ENCODE measurements around the gene C6orf89. TPM values are rescaled to one million over a fixed set of nuclear protein-coding genes. Genes with fewer than 3 reads are reported as not detected.
A peak's percentile ranks its signal among the peaks of the same experiment; 100 is the strongest.

The C6orf89 gene
- total and polyA plus RNA-seq, 2 of the 13 experiments (the other 11 are each of a cell fraction or from before 2014, with no cell fraction given): 22.1 to 32.2 TPM

DNA sequence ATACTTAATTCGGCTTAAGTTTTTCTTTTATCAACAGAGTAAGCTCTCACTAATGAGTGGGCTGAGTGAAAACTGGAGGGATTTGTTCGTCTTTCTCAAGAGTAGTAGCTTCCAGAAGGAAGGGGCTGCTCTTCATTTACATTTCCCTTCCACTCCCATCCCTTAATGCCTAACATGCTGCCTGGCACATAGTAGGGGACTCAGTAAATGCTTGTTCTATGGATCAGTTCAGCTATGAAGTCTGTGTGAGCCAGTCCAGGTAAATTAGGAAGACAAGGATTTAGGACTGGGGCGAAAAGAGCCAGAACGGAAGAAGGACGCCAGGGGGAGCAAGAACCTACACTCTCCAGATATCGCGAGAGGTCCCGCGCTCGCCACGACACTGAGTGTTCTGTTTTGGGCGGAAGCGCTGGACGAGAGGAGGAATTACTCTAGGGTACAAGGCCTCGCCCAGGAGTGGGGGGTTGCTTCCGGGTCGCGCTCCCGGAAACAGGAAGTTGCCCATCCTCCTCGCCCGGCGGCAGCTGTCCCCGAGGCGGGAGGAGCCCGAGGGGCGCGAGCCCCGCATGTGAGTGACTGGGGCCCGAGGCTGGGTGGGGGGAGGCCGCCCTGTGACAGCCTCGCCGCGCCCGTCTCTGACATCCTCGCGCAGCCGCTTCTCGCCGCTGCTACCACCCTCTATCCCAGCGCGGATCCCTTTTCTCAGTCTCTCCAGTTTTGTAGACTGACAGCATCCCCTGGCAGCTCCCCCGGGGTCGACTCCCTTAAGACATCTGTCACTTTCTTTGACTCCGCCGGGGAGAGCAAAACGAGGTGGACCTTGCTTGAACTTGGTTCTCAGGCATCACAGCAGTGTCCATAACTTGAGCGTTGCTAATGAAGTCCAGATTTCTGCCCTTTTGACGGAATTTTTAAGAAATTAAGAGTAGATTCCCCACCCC, at the start of gene C6orf89 (continued):
- TF ChIP-seq, protein P1, sequence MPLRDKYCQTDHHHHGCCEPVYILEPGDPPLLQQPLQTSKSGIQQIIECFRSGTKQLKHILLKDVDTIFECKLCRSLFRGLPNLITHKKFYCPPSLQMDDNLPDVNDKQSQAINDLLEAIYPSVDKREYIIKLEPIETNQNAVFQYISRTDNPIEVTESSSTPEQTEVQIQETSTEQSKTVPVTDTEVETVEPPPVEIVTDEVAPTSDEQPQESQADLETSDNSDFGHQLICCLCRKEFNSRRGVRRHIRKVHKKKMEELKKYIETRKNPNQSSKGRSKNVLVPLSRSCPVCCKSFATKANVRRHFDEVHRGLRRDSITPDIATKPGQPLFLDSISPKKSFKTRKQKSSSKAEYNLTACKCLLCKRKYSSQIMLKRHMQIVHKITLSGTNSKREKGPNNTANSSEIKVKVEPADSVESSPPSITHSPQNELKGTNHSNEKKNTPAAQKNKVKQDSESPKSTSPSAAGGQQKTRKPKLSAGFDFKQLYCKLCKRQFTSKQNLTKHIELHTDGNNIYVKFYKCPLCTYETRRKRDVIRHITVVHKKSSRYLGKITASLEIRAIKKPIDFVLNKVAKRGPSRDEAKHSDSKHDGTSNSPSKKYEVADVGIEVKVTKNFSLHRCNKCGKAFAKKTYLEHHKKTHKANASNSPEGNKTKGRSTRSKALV (CRISPR knock-in tag; IDR thresholded peaks at IDR 0.05): no peak; the same call in 1 of the 2 replicates
- no peak; the same call in 1 of the 2 replicates for TF ChIP-seq STAT5B (CRISPR knock-in tag; IDR thresholded peaks at IDR 0.05)
- TF ChIP-seq, protein P2, sequence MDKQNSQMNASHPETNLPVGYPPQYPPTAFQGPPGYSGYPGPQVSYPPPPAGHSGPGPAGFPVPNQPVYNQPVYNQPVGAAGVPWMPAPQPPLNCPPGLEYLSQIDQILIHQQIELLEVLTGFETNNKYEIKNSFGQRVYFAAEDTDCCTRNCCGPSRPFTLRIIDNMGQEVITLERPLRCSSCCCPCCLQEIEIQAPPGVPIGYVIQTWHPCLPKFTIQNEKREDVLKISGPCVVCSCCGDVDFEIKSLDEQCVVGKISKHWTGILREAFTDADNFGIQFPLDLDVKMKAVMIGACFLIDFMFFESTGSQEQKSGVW (CRISPR knock-in tag; IDR thresholded peaks at IDR 0.05; ENCODE audit: borderline replicate concordance): no peak; the same call in 1 of the 2 replicates
- TF ChIP-seq, protein P3, sequence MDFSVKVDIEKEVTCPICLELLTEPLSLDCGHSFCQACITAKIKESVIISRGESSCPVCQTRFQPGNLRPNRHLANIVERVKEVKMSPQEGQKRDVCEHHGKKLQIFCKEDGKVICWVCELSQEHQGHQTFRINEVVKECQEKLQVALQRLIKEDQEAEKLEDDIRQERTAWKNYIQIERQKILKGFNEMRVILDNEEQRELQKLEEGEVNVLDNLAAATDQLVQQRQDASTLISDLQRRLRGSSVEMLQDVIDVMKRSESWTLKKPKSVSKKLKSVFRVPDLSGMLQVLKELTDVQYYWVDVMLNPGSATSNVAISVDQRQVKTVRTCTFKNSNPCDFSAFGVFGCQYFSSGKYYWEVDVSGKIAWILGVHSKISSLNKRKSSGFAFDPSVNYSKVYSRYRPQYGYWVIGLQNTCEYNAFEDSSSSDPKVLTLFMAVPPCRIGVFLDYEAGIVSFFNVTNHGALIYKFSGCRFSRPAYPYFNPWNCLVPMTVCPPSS (IDR thresholded peaks at IDR 0.05): no peak
- TF ChIP-seq, protein P4, sequence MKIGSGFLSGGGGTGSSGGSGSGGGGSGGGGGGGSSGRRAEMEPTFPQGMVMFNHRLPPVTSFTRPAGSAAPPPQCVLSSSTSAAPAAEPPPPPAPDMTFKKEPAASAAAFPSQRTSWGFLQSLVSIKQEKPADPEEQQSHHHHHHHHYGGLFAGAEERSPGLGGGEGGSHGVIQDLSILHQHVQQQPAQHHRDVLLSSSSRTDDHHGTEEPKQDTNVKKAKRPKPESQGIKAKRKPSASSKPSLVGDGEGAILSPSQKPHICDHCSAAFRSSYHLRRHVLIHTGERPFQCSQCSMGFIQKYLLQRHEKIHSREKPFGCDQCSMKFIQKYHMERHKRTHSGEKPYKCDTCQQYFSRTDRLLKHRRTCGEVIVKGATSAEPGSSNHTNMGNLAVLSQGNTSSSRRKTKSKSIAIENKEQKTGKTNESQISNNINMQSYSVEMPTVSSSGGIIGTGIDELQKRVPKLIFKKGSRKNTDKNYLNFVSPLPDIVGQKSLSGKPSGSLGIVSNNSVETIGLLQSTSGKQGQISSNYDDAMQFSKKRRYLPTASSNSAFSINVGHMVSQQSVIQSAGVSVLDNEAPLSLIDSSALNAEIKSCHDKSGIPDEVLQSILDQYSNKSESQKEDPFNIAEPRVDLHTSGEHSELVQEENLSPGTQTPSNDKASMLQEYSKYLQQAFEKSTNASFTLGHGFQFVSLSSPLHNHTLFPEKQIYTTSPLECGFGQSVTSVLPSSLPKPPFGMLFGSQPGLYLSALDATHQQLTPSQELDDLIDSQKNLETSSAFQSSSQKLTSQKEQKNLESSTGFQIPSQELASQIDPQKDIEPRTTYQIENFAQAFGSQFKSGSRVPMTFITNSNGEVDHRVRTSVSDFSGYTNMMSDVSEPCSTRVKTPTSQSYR (CRISPR knock-in tag; IDR thresholded peaks at IDR 0.05; ENCODE audit: borderline replicate concordance): peak; percentile 90; the same call in 1 of the 2 replicates
- TF ChIP-seq, protein P5, sequence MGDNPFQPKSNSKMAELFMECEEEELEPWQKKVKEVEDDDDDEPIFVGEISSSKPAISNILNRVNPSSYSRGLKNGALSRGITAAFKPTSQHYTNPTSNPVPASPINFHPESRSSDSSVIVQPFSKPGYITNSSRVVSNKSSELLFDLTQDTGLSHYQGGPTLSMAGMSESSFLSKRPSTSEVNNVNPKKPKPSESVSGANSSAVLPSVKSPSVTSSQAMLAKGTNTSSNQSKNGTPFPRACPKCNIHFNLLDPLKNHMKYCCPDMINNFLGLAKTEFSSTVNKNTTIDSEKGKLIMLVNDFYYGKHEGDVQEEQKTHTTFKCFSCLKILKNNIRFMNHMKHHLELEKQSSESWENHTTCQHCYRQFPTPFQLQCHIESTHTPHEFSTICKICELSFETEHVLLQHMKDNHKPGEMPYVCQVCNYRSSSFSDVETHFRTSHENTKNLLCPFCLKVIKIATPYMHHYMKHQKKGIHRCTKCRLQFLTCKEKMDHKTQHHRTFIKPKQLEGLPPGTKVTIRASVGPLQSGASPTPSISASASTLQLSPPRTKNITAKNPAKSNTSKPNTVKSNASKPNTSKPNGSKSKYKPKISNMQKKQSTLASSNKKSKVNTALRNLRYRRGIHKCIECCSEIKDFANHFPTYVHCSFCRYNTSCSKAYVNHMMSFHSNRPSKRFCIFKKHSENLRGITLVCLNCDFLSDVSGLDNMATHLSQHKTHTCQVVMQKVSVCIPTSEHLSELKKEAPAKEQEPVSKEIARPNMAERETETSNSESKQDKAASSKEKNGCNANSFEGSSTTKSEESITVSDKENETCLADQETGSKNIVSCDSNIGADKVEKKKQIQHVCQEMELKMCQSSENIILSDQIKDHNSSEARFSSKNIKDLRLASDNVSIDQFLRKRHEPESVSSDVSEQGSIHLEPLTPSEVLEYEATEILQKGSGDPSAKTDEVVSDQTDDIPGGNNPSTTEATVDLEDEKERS (CRISPR knock-in tag; IDR thresholded peaks at IDR 0.05): peak; percentile 99
- no peak for TF ChIP-seq ZFYVE20 (CRISPR knock-in tag; IDR thresholded peaks at IDR 0.05; ENCODE audit: borderline replicate concordance, low read depth)
- TF ChIP-seq, protein P6, sequence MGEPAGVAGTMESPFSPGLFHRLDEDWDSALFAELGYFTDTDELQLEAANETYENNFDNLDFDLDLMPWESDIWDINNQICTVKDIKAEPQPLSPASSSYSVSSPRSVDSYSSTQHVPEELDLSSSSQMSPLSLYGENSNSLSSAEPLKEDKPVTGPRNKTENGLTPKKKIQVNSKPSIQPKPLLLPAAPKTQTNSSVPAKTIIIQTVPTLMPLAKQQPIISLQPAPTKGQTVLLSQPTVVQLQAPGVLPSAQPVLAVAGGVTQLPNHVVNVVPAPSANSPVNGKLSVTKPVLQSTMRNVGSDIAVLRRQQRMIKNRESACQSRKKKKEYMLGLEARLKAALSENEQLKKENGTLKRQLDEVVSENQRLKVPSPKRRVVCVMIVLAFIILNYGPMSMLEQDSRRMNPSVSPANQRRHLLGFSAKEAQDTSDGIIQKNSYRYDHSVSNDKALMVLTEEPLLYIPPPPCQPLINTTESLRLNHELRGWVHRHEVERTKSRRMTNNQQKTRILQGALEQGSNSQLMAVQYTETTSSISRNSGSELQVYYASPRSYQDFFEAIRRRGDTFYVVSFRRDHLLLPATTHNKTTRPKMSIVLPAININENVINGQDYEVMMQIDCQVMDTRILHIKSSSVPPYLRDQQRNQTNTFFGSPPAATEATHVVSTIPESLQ (CRISPR knock-in tag; conservative IDR thresholded peaks at IDR 0.05): no peak
- TF ChIP-seq, protein P7, sequence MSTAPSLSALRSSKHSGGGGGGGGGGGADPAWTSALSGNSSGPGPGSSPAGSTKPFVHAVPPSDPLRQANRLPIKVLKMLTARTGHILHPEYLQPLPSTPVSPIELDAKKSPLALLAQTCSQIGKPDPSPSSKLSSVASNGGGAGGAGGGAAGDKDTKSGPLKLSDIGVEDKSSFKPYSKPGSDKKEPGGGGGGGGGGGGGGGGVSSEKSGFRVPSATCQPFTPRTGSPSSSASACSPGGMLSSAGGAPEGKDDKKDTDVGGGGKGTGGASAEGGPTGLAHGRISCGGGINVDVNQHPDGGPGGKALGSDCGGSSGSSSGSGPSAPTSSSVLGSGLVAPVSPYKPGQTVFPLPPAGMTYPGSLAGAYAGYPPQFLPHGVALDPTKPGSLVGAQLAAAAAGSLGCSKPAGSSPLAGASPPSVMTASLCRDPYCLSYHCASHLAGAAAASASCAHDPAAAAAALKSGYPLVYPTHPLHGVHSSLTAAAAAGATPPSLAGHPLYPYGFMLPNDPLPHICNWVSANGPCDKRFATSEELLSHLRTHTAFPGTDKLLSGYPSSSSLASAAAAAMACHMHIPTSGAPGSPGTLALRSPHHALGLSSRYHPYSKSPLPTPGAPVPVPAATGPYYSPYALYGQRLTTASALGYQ (CRISPR knock-in tag; IDR thresholded peaks at IDR 0.05): 0 out of 2 replicates have a peak, but pooled peaks have one; percentile 14
- TF ChIP-seq, protein P8, sequence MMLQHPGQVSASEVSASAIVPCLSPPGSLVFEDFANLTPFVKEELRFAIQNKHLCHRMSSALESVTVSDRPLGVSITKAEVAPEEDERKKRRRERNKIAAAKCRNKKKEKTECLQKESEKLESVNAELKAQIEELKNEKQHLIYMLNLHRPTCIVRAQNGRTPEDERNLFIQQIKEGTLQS (CRISPR knock-in tag; IDR thresholded peaks at IDR 0.05): no peak
- TF ChIP-seq POLR2AphosphoS5 (IDR thresholded peaks at IDR 0.05; ENCODE audit: low read depth, low read length): peak; percentile 68

All from HepG2 (cell line).